Dendritic cell treated with granulocyte-macrophage colony-stimulating factor and Interleukin-4, amounts not matched to agents 40 ng/mL and 50 ng/mL, for 4 days (primary cell): ENCODE measurements around the gene LUC7L2.
"Not testable (repeated sequence)": the region's sequence is repeated elsewhere in the genome, so short reads cannot be mapped to it uniquely, and the experiment has no call there.

Experiments used
- H3K27ac Mint-ChIP-seq: one replicate; pipeline ENCODE4 v1.8.0; 2022; ENCODE audit warnings: mild to moderate bottlenecking, mixed read lengths
- H3K27me3 Mint-ChIP-seq: one replicate; pipeline ENCODE4 v1.8.0; 2022; ENCODE audit warnings: mild to moderate bottlenecking, mixed read lengths
- H3K36me3 Mint-ChIP-seq: one replicate; pipeline ENCODE4 v1.8.0; 2022; ENCODE audit warnings: low read depth, mixed read lengths
- H3K4me1 Mint-ChIP-seq: one replicate; pipeline ENCODE4 v1.8.0; 2022; ENCODE audit warnings: low read depth, mixed read lengths
- H3K4me3 Mint-ChIP-seq: one replicate; pipeline ENCODE4 v1.8.0; 2022; ENCODE audit warnings: mild to moderate bottlenecking, moderate library complexity, mixed read lengths
- H3K9me3 Mint-ChIP-seq: one replicate; pipeline ENCODE4 v1.8.0; 2022; ENCODE audit warnings: mixed read lengths
- intact Hi-C: fragments of 100-400 bp; cut with micrococcal nuclease; formaldehyde crosslinking; loops from one replicate; pipeline ENCODE4 v1.15.0; 2022

The LUC7L2 gene

DNA sequence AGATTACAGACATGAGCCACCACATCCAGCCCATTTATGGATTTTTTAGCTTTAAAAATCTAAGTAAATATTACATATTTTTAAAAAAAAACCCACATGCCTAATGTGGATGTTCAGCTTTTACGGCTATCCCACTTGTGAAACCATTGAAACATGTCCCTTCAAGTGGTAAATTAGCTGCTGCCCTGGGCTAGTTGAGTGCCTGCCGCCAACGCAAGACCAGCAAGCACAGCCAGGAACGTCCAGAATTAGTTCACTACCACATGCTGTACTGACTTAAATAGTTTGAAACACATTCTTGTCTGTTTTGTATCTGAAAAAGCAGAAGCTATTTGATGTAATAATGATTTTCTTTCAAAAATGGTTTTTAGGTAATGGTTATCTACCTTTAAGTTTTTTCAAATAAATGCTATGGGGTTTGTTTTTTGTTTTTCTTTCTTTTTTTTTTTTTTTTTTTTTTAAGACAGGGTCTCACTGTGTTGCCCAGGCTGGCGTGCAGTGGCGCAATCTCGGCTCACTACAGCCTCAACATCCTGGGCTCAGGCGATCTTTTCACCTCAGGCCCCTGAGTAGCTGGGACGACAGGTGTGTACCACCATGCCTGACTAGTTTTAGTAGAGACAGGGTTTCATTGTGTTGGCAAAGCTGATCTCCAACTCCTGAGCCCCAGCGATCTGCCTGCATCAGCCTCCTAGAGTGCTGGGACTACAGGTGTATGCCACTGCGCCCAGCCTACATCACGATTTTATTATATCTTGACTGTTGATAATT lies 66.7 kb downstream of the LUC7L2 start:
- Mint-ChIP-seq H3K27ac (no peak overlapping the region), H3K4me3 (no peak overlapping the region), H3K4me1 (no peaks in the 10 kb centered on the region), H3K36me3 (peaks cover 66% of the 10 kb centered on the region), H3K9me3 (no peaks in the 10 kb centered on the region), H3K27me3 (no peaks in the 10 kb centered on the region)
- intact Hi-C loops = loop anchor here (10.0 kb wide), 1 partner anchor 918 kb away; no protein-coding TSS in a partner anchor

DNA sequence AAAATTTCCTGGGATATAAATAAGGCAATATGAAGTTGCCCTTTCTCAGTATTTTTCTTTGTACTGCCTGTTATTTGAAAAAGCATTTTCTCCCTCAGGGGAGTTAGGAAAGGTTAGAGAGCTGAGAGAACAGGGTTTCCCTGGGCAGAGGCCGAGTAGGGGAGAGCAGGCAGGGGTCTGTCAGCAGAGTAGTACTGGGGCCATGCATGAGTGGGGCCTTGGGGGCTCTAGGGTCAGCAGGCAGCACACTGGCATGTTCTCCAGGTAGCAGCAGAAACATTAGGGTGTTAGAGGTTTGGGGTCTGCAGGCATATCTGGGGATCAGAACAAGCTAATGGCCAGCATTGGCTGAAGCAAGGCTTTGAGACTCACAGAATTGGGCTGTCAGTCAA lies 67.3 kb downstream of the LUC7L2 start:
- H3K36me3 Mint-ChIP-seq = peaks cover 60% of the 10 kb centered on the region
- no peaks in the 10 kb centered on the region for H3K9me3 Mint-ChIP-seq
- no peak overlapping the region for H3K4me3 Mint-ChIP-seq
- no peaks in the 10 kb centered on the region for H3K4me1 Mint-ChIP-seq
- no peaks in the 10 kb centered on the region for H3K27me3 Mint-ChIP-seq
- intact Hi-C loops = loop anchor here (10.0 kb wide), 1 partner anchor 918 kb away; no protein-coding TSS in a partner anchor
- no peak overlapping the region for H3K27ac Mint-ChIP-seq

GRCh38 chr7:139427788-139428187 lies 68.1 kb downstream of the LUC7L2 start:
- no peaks in the 10 kb centered on the region for H3K4me1 Mint-ChIP-seq
- H3K27me3 Mint-ChIP-seq = no peaks in the 10 kb centered on the region
- no peak overlapping the region for H3K27ac Mint-ChIP-seq
- no peaks in the 10 kb centered on the region for H3K9me3 Mint-ChIP-seq
- intact Hi-C loops = loop anchor here (10.0 kb wide), 1 partner anchor 917 kb away; no protein-coding TSS in a partner anchor
- H3K36me3 Mint-ChIP-seq = peaks cover 56% of the 10 kb centered on the region
- no peak overlapping the region for H3K4me3 Mint-ChIP-seq

GRCh38 chr7:139429735-139430134 lies 70.0 kb downstream of the LUC7L2 start:
- H3K36me3 Mint-ChIP-seq = peaks cover 52% of the 10 kb centered on the region
- not testable (repeated sequence) for H3K9me3 Mint-ChIP-seq
- intact Hi-C loops = loop anchor here (10.0 kb wide), 1 partner anchor 915 kb away; no protein-coding TSS in a partner anchor

DNA sequence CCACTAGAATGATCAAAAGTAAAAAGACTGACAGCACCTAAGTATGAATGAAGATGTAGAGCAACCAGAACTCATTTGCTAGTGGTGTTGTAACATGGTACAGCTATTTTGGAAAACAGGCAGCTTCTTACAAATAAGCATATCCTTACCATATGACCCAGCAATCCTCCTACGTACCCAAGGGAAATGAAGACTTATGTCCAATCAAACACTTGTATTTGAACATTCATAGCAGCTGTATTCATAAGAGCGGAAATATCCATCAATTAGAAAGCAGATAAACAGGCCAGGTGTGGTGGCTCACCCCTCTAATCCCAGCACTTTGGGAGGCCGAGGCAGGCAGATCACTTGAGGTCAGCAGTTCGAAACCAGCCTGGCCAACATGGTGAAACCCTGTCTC lies 70.7 kb downstream of the LUC7L2 start:
- intact Hi-C loops = no loop called here
- no peaks in the 10 kb centered on the region for H3K27me3 Mint-ChIP-seq
- H3K4me1 Mint-ChIP-seq = peaks cover 6% of the 10 kb centered on the region
- no peaks in the 10 kb centered on the region for H3K9me3 Mint-ChIP-seq
- peaks cover 48% of the 10 kb centered on the region for H3K36me3 Mint-ChIP-seq
- no peak overlapping the region for H3K4me3 Mint-ChIP-seq
- H3K27ac Mint-ChIP-seq = no peak overlapping the region

More at GRCh38 chr7:139429735-139430134, 70.0 kb downstream of the LUC7L2 start:
- not testable (repeated sequence) for H3K27me3 Mint-ChIP-seq, H3K27ac Mint-ChIP-seq, H3K4me1 Mint-ChIP-seq, H3K4me3 Mint-ChIP-seq

GRCh38 chr7:139431010-139431409 lies 71.3 kb downstream of the LUC7L2 start:
- no peaks in the 10 kb centered on the region for H3K9me3 Mint-ChIP-seq
- intact Hi-C loops = no loop called here
- no peak overlapping the region for H3K4me3 Mint-ChIP-seq
- H3K36me3 Mint-ChIP-seq = peaks cover 49% of the 10 kb centered on the region
- no peak overlapping the region for H3K27ac Mint-ChIP-seq
- H3K27me3 Mint-ChIP-seq = no peaks in the 10 kb centered on the region
- H3K4me1 Mint-ChIP-seq = peaks cover 6% of the 10 kb centered on the region

DNA sequence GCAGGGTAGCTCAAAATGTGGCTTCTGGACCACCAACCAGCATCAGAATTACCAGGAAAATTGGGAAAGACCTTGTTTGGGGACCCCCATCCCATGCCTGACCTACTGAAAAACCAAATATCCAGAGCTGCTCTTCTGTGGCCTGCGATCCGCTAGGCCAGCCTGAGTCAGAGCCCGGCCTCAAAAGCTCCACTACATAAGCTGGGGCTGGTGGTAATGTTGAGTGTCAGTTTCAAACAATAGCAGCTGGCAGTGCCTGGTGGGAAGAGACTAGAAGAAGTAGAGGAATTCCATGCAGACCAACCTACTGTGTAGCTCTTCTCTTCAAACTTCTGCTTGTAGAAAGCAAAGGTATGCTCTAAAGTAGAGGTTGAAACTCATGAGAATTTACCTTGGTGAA lies 71.8 kb downstream of the LUC7L2 start:
- Mint-ChIP-seq H3K4me1 (peaks cover 6% of the 10 kb centered on the region), H3K36me3 (peaks cover 54% of the 10 kb centered on the region), H3K9me3 (no peaks in the 10 kb centered on the region), H3K27me3 (no peaks in the 10 kb centered on the region), H3K27ac (no peak overlapping the region), H3K4me3 (no peak overlapping the region)
- intact Hi-C loops = no loop called here

- H3K9me3 Mint-ChIP-seq = no peaks in the 10 kb centered on the region
- intact Hi-C loops = no loop called here
- H3K27ac Mint-ChIP-seq = no peak overlapping the region
- peaks cover 29% of the 10 kb centered on the region for H3K36me3 Mint-ChIP-seq
- no peaks in the 10 kb centered on the region for H3K27me3 Mint-ChIP-seq
- peaks cover 10% of the 10 kb centered on the region for H3K4me1 Mint-ChIP-seq
- H3K4me3 Mint-ChIP-seq = no peak overlapping the region
Observed at GRCh38 chr7:139436806-139437205, 77.1 kb downstream of the LUC7L2 start.

GRCh38 chr7:139439375-139439774 lies 79.7 kb downstream of the LUC7L2 start:
- peaks cover 10% of the 10 kb centered on the region for H3K4me1 Mint-ChIP-seq
- no peak overlapping the region for H3K4me3 Mint-ChIP-seq
- H3K27ac Mint-ChIP-seq = no peak overlapping the region
- intact Hi-C loops = no loop called here
- H3K27me3 Mint-ChIP-seq = no peaks in the 10 kb centered on the region
- peaks cover 18% of the 10 kb centered on the region for H3K36me3 Mint-ChIP-seq
- H3K9me3 Mint-ChIP-seq = no peaks in the 10 kb centered on the region

DNA sequence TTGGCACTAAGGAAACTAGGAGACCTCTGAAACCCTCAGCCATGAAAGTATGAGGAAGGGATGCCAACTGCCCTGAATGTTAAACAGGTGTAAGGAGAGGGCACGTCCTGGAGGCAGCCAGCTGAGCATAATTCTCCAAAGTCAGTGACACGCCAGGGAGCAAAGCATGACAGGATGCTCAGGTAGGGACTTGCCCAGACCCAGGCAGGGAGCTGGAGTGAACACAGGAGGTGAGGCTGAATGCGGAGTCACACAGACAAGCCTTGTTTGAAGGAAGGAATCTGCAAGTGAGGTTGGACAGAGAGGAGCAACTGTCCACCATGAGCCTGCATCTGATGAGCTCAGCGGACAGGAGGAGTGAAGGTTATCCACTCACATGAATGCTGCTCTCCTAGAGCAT lies 82.3 kb downstream of the LUC7L2 start:
- peaks cover under 1% of the 10 kb centered on the region for H3K36me3 Mint-ChIP-seq
- no peak overlapping the region for H3K27ac Mint-ChIP-seq
- peaks cover 2% of the 10 kb centered on the region for H3K27me3 Mint-ChIP-seq
- intact Hi-C loops = no loop called here
- H3K9me3 Mint-ChIP-seq = no peaks in the 10 kb centered on the region
- H3K4me1 Mint-ChIP-seq = peaks cover 9% of the 10 kb centered on the region
- H3K4me3 Mint-ChIP-seq = no peak overlapping the region

- H3K9me3 Mint-ChIP-seq = no peaks in the 10 kb centered on the region
- no peak overlapping the region for H3K4me3 Mint-ChIP-seq
- H3K36me3 Mint-ChIP-seq = no peaks in the 10 kb centered on the region
- peaks cover 2% of the 10 kb centered on the region for H3K27me3 Mint-ChIP-seq
- intact Hi-C loops = no loop called here
- no peak overlapping the region for H3K27ac Mint-ChIP-seq
- peaks cover 5% of the 10 kb centered on the region for H3K4me1 Mint-ChIP-seq
Observed at GRCh38 chr7:139446051-139446890, 86.6 kb downstream of the LUC7L2 start.

DNA sequence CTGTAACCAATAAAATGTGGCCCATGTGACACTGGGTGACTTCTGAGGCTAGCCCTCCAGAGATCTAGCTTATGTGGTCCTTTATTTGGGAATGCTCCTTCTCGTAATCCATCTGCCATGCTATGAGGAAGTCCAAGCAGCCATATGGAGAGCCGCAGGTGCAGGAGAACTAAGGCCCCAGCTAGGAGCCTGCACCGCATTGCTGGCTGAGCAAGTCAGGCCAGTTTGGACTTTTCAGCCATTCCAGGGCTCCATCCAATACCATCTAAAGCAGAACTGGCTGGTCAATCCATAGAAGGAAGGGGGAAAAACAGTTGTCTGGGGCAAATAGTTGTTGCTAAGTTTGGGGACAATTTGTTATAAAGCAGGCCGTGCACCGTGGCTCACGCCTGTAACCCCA lies 91.2 kb downstream of the LUC7L2 start:
- intact Hi-C loops = no loop called here
- H3K27me3 Mint-ChIP-seq = no peaks in the 10 kb centered on the region

GRCh38 chr7:139451638-139452037 lies 91.9 kb downstream of the LUC7L2 start:
- Mint-ChIP-seq H3K27ac (no peak overlapping the region), H3K4me1 (no peaks in the 10 kb centered on the region), H3K9me3 (no peaks in the 10 kb centered on the region), H3K27me3 (no peaks in the 10 kb centered on the region), H3K4me3 (no peak overlapping the region), H3K36me3 (no peaks in the 10 kb centered on the region)
- intact Hi-C loops = no loop called here

More for the DNA sequence above, 91.2 kb downstream of the LUC7L2 start:
- Mint-ChIP-seq H3K4me1 (no peaks in the 10 kb centered on the region), H3K4me3 (no peak overlapping the region), H3K36me3 (no peaks in the 10 kb centered on the region), H3K27ac (no peak overlapping the region), H3K9me3 (no peaks in the 10 kb centered on the region)

DNA sequence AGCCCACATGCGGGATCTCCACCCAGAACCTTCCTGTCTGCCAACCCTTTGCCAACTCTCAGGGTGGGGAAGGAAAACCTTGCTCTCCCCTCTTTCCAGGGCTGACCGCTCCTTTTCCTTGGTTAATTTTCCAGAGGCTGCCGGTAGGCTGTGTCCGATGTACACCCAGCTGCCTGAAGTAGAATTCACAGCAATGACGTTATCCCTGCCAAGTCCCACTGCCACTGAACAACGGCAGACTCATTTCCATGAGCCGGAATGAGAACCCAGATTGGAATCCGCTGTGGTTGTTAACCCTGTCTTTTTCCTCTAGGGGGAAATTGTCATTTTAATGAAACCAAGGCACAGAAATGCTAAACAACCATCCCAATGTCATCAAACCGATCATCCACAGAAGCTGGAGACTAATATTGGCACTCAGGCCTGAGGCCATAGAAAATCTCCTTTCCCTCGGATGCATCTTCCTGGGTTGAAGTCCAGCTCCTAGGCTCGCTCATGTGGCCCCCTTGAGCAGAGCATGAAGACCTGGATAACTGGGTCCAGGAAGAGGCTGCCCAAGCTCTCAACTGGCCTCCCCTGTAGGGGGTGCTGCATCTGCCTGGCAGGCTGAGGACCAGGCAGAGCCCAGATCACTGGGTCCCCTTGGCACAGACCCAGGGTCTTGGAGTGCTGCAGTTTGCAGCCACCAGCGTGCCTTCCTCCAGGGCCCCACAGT lies 93.4 kb downstream of the LUC7L2 start:
- intact Hi-C loops = no loop called here
- no peaks in the 10 kb centered on the region for H3K9me3 Mint-ChIP-seq
- H3K27me3 Mint-ChIP-seq = no peaks in the 10 kb centered on the region
- H3K4me1 Mint-ChIP-seq = no peaks in the 10 kb centered on the region
- no peak overlapping the region for H3K4me3 Mint-ChIP-seq
- no peak overlapping the region for H3K27ac Mint-ChIP-seq
- no peaks in the 10 kb centered on the region for H3K36me3 Mint-ChIP-seq
